GM21737 (cell line): ENCODE measurements around the gene ZMAT5.
"Not testable (repeated sequence)": the region's sequence is repeated elsewhere in the genome, so short reads cannot be mapped to it uniquely, and the experiment has no call there.

ENCODE experiments used
- ATAC-seq: cut with Tn5 transposase; IDR thresholded peaks from one replicate; pipeline ENCODE4 v1.9.1; 2021; ENCODE audit warnings: mild to moderate bottlenecking, moderate library complexity; ENCODE audit not compliant: unreplicated experiment

The ZMAT5 gene

DNA sequence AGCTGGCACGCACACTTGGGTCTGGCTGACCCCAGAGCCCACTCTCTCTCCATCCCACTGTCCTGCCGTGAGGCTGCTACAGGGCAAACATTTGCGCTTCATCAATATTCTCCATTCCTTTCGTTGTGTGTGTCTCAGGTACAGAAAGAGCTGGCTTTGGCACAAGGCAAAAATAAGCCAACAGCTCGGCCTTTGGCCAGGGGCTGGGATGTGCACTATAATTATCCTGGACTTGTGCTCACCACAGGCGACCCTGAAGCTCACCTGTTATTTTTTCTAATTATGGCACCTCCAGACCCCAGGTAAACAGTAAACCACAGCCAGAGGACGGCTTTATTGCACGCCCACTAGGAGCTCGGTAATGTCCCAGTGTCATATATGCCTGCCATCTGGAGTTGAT, 10.9 kb downstream of the ZMAT5 start:
- ATAC-seq = no peak

DNA sequence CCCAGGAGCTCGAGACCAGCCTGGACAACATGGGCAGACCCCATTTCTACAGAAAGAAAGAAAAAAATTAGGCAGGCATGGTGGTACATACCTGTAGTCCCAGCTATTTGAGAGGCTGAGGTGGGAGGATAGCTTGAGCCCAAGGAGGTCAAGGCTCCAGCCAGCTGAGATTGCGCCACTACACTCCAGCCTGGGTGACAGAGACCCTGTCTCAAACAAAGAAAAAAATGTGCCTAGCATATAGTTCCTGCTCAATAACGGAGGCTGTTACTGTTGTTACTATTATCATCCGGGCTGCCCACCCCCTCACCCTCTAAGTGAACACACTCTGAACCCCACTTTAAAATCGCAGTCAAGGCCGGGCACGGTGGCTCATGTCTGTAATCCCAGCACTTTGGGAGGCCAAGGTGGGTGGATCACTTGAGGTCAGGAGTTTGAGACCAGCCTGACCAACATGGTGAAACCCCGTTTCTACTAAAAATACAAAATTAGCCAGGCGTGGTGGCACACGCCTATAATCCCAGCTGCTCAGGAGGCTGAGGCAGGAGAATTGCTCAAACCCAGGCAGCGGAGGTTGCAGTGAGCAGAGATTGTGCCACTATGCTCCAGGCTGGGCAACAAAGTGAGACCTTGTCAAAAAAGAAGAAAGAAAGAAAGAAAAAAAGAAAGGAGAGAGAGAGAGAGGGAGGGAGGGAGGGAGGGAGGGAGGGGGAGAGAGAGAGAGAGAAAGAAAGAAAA, 12.0 kb downstream of the ZMAT5 start:
- not testable (repeated sequence) for ATAC-seq

DNA sequence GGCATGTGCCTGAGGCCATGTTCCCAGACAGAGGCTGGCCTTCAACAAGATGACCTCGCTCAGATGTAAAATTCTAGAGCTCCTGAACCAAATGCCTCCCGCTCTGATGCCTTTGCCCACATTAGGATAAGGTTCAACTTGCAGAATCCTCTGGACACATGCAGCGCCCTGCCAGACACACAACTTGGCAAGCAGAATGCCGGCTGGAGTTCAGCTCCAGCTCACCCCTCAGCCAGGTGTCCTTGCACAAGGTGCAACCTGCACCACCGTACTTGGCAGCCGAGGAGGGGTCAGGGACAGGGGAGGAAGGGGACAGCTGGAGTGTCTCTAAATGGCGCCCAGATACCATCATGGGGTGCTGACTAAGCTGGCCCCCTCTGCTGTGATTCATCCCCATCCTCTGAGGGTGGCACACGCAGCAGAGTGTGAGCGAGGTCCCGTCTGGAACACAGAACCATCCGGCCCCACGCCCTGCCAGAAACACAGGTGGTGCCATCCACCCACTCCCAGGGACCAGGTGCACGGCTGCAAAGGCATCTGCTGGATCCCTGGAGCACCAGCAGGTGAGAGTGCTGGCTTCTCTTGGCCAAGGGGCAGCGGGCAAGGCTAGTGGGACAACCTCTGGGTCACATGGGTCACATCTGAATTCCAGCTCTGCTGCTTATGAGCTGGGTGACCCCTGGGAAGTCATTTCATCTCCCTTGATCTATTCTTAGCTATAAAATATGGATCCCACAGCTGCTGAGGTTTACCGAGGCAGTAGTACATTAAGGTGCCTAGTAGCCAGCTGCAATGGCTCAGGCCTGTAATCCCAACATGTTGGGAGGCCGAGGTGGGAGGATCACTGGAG, 12.8 kb downstream of the ZMAT5 start:
- no peak for ATAC-seq

DNA sequence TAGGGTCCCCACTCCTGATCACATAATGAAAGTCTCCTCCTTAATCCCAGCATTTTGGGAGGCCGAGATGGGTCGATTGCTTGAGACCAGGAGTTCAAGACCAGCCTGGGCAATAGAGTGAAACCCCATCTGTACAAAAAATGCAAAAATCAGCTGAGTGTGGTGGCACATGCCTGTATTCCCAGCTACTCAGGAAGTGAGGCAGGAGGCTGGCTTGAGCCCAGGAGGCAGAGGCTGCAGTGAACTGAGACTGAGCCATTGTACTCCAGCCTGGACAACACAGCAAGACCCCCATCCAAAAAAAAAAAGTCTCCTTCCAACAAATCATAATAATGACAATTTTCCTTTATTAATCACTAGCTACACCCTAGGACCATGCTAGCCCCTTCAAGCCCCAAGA, 15.1 kb downstream of the ZMAT5 start:
- ATAC-seq = no peak

DNA sequence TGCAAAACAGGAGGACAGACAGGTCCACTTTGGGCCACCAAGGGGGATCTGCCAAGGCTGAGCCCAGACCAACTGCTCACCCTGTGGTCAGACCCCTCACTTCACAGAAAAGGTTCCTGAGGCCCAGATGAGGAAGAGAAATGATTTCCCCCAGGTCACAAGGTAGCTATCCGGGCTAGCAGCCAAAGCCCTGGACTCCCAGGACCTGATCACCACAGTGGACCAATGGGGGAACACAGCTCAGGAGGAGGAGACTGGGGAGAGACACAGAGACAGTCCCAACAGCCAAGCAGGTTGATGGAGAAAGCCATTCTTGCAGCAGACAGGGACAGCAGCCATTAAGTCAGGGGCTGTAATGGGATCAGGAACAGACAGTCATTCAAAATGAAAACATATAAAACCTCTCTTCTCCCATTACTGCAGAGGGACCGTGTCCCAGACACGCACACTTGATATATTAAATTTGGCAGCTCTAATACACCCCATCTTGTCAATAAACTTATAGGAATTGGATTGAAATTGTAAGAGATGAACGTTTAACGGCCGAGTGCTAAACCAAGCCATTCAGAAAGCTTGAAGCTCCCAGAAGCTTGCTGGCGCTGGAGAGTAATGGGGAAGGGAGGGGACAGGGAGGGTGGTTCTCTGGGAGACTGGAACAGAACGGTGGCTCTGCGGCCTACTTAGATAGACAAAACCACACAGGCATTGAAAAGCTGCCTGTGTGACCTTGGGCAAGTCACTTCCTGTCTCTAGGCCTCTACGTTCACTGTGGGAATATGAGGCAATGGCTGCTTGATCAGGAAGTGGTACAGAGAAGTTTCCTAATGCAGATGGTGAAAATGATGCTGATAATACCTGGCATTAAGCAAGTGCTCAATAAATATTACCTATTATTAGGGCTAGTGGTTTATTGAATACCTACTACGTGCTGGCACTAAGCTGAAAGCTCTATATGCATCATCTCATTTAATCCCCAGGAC, 16.0 kb downstream of the ZMAT5 start:
- no peak for ATAC-seq

DNA sequence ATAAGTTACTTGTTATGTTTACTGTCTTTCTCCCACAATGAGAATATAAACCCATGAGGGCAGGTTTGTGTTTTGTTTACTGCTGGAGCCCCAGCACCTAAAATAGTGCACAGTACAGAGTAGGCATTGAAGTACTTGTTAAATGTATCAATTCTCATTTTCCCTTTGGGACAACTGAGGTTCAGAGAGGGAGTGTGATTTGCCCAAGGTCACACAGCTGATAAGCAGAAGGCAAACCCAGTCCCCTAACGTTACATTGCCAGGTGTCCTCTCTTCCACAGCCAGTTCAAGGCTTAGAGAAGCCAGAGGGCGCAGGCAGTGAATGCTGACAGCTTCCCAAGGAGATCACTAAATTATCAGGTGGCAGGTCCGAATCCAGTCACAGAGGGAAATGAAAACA, 16.8 kb downstream of the ZMAT5 start:
- no peak for ATAC-seq

DNA sequence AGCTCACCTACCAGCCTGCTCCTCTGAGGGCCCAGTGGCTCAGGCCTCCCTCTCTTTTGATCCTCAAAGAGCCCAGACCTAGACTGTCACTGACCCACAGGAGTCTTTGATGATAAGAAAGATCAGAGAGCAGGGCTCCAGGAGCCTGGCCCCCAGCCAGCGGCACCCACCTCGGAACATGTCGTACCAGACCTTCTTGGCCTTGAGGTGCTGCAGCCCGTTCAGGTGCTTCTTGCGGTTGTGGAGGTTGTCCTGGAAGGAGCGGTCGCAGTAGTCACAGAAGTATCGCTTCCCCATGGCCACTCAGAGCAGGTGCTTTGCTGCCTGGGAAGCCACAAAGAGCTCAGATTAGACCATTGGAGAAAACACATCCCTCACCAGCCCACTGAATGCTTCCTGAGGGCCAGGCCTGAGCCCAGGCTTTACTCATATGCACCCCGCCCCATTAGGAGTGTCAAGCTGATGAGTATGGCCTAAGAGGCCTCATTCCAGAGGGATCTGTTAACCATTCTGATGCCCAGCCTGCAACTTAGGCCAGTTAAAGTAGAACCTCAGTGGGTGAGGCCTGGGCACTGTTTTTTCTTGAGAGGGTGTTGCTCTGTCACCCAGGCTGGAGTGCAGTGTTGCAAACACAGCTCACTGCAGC, 18.4 kb downstream of the ZMAT5 start:
- no peak for ATAC-seq

DNA sequence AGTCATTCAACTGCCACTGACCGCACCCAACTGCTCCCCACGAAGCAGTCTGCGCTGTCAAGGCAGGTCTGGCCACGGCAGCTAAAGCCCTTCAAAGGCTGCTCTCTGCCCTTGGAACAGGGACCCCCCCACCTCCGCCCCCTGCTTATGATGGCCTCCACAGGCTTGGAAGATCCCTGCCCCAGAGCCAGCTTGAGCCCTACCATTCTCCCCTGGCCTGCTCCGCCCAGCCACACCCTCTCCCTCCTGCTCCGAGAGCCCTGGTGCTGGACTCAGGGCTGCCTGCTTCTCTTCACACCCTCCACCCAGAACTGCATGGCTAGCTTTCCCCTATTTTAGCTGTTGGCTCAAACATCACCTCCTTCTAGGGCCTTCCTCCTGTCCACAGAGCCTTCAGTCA, 19.0 kb downstream of the ZMAT5 start:
- ATAC-seq = no peak

DNA sequence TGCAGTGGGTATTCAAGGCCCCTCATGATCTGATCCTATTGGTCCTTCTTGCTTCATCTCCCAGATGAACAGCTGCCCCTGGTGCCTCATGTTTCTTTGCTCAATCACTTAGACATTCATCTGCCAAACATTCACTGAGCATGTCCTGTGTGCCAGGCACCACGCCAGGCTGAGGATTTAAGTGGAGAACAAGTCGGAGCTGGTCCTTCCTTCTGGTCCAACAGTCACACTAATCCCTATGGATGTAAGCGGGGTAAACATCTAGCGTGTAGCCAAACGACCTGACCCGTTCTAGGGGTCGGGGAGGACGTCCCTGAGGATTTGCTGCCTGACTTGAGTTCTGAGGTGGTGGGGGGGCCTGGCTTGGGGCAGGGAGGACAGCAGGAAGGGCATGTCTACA, 21.9 kb downstream of the ZMAT5 start:
- no peak for ATAC-seq

DNA sequence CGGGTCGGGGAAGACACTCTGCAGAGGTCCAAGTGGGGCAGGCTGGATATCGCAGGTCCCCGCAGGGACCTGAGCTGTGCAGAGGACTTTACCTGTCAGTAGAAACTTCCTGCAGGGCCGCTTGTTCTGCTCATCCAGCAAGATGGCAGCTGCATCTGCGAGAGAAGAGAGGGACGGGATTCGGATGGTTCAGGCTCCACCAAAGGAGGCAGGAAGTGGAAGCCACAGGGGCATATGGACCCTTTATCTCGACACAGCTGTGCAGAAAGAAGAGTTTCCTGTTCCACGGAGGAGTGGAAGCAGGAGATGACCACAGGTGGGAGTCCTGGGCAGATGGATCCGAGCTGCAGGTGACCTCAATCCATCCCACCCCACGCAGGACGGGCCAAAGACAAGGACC, 24.5 kb downstream of the ZMAT5 start:
- no peak for ATAC-seq

DNA sequence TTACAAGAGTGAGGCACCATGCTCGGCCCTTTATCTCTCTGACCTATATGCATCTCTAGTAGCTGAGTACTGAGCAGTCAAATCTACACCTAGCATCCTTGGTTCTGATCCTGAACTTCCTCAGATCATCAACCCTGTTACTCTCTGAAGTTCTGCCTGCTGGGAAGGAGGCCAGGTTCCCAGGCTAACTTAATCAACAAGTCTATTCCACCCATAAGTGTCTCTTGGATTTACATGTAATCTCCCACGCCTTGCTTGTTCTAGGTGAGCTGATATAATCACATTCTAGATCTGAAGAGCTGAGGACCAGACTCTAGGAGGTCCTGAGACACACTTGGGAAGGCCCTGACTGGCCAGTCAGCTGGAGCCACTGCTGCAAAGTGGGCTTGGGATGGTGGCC, 24.9 kb downstream of the ZMAT5 start:
- no peak for ATAC-seq

DNA sequence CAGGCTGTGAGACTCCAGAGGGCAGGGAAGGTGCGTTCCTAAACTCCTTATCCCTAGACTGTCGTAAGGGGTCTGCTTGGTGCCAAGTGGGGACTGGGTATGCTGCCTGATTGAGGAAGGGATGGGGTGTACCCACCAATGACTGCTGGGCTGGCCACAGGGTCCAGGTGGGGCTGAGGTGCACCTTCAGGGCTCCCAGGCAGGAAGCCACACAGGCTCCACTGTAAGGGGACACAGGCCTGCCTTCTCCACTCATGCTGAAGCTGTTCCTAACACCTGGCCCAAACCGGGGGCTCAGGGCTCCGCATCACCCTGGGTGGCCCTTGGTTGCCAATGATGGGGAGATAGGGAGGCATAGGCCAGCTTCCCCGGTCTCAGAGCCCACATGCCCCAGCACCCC, 26.6 kb downstream of the ZMAT5 start:
- no peak for ATAC-seq

DNA sequence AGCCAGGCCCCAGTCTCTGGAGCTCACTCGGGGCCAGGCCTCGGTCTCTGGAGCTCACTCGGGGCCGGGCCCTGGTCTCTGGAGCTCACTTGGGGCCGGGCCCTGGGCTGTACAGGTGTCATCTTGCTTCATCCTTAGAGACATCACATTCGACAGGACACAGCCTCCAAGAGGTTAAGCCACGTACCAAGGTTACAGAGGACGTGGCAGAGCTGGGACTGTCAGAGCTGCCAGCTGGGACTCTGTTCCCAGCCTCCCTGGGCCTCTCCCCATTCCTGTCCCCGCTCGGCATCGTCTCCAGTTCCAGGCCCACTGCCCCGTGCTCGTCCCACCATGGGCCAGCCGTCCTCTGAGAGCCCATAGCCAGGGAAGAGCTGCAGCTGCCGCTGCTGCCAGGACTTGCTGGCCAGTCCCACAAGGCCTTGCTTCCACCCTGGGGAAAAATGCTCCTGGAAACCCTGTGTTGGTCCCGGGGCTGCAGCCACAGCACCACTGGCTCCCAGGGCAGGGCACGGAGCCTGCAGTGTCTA, 27.4 kb downstream of the ZMAT5 start:
- ATAC-seq = no peak

DNA sequence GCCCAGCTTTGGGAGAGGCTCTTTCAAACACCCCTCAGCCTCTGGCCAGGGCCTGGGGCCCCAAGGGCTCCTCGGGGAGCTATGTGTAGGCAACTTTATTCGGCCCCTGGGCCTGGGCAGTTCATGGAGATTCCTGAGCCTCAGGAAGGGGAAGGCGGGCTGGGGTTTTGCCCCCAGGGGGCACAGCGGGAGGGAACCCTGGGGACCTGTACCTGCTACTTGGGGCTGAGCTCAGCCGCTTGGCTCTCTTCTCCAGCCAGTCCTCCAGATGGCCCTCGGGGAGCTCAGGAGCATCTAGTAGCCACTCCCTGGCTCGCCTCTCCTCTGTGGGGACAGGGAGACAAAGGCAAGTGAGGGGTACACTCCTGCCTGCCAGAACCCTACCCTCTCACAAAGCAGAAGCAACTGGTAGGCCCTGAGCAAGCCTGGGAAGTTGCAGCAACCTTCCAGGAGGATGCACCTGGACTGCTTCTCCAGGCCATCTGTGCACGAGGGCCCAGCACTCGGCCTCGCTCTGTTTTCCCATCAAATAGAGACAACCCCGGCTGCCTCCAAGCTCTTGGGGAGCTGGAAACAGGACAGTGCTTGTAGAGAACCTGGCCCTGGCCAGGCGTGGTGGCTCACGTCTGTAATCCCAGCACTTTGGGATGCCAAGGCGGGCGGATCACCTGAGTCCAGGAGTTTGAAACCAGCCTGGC, 28.5 kb downstream of the ZMAT5 start:
- ATAC-seq = no peak

DNA sequence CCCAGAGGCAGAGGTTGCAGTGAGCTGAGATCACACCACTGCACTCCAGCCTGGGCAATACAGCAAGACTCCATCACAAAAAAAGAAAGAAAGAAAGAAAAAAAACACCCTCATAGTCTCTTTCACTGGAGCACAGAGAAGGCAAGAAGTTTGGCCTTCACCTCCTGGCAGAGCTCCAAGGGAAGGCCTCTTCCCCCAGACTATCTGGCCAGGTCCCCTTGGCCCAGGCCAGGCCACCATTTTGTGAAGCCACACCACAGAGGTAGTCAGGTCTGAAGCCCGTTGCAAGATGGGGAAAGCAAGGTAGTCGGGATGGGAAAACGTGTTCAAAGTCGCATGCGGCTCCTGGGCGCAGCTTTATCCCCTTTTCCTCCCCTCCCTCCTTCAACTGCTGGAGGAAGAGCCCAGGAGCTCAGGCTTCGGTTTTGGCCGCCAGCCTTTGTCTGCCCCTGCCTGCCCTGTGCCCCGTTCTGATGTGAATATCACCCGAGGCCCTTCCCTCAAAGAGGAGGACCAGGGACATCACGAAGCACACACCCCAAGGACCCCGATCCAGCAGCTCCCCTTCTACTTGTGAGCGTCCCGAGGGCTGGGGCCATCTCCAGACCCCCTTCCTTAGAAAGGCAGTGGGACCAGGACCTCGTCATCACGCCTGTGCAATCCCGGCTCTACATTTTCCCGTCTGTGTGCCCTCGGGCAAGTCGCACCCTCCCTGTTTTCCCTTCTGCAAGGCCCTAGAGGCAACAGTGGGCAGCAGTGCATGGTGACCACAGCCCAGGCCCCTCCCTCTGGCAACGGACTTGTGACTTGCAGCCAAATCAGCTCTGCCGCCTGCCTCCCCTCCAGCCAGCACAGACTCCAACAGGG, 29.3 kb downstream of the ZMAT5 start:
- ATAC-seq = no peak

DNA sequence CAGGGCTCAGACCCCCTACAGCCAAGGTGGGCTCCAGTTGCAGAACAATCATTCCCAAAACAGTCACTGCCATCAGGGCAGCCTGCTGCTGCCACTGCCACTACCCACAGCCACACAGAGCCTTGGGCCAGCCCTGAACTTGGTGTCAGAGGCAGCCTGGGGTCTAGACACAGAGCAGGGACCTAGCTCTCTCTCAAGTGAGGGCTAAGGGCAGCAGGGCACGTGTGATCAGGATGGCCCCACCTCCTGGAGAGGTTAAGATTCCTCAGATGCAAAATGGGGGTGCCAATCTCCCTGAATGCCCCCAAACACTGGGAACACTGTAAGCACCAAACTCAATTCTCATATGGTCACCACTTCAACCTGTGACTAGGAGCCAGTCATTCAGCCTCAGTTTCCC, 31.4 kb downstream of the ZMAT5 start:
- ATAC-seq = no peak

DNA sequence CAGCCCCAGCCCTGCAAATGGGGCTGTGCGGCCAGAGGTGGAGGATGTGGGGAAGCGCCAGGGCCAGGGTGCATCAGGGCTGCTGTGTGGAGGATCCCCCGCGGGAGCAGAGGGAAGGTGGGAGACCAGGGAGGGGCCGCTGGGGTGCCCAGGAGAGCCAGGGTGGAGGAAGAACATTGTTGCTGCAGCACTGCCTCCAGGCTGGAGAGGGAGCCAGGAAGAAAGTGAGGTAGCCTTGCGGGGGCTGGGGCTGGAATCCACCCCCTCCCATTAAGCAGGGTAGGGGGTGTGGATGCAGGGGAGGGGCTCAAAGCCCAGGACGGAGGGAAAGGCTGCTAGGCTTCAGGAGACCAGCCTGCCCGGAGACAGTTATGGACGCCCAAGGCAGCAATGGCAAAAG, 32.0 kb downstream of the ZMAT5 start:
- no peak for ATAC-seq

DNA sequence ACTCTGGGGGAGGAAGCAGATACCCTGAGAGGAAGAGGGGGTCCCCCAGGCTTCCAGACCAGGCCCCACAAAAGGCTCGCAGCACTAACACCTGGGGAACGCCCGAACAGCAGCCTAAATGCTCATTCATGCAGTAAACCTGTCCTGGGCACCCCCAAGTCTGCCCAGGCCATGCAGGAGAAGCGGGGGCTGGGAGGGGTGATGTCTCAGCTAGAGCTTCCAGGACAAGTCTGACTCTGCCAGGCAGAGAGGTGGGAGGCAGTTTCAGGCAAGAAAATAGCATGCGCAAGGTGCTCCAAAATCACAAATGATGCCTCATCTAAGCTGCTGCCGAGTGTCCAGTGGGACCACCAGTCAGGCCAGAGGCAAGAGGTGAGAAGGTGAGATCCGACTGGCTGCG, 32.4 kb downstream of the ZMAT5 start:
- ATAC-seq = no peak
